Posterior vena cava (tissue), 2 donors: ENCODE data around the gene CUL7. TPM values are rescaled to one million over a fixed set of nuclear protein-coding genes. Genes with fewer than 3 reads are reported as not detected.
"Not testable (repeated sequence)": the region's sequence is repeated elsewhere in the genome, so short reads cannot be mapped to it uniquely, and the experiment has no call there.

Experiments
- DNase-seq: peaks from one replicate; pipeline ENCODE4 v3.0.0-alpha.2; 2020; ENCODE audit warnings: low spot score
- intact Hi-C, 2 donors: fragments of 100-400 bp; cut with DNase I; formaldehyde crosslinking; loops; one replicate each; pipeline versions ENCODE4 v1.14.1 to v1.14.2; 2022 to 2023
- total RNA-seq, 2 donors: library from RNA; stranded (reverse); fragmentation: NEBNext Ultra II Directional; extraction: Animal tissue kit (Norgen Biotek cat#: 25700); gene quantifications; one replicate each; pipeline ENCODE4 v1.2.1, GENCODE V29; 2021
- donor health status: DM: yes; HTN: yes; CAD: no.
- donor health status: DM: yes; HTN: yes; CAD: no.

Gene CUL7
- total RNA-seq, 2 donors from 2014 or later = 9.3 to 9.9 TPM

DNA sequence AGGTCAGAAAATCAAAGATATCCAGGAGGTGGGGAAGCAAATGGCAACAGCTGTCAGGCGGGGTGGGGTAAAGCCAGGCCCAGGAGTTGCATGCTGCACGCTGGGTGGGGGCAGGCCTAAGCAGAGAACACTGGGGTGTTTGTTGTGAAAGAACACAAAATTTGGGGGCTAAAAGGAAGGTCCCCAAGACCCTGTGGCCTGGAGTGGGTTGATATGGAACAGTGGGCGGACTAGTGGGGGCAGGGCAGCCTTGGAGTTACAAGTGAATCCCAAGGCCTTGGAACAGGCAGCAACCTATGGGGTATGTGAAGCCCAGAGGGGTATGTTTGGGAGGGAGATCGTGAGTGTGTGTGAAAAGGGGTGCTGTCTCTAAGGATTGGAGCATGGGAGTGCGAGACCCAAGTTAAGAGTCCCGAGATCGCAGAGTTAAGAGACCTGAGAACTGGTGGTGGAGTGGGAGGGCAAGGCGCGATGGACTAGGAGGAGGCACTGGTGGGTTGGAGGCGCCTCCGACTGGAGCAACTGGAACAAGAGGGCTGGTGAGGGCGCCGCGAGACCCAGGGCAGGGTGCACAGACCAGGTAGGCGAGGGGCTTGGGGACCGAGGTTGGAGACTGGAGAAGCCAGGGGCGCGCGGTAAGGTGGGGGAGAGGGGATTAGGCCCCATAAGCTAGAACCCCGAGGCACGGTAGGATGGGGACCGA lies 658 bp downstream of the CUL7 start:
- intact Hi-C loops = no loop called here
- DNase-seq = no peak

DNA sequence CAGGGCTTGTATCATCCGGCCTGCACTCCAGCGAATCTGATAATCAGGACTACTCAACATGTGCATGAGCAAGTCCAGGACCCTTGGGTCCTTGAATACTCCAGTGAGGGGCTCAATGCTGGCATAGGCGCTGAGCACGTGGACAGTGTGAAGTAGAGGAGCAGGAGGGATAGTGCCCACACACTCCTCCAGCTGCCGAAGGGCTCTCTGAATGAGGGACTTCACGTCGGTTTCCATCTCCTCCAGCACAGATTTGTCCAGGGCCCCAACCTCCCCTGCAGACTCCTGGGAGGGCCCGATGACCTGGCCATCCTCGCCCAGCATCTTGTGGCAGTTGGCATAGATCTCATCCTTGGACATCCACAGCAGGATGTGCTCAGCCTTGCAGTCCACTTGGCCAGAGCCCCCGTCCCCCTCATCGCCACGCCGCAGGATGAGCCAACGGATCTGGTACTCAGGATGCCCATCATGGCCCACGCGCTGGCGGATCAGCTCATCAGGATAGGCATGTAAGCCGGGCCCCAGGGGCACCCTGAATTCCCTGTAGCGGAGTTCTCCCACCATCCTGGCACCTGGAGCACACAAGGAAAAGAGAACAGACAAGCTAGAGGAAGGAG lies 1.3 kb downstream of the CUL7 start:
- DNase-seq = no peak
- intact Hi-C loops = no loop called here

DNA sequence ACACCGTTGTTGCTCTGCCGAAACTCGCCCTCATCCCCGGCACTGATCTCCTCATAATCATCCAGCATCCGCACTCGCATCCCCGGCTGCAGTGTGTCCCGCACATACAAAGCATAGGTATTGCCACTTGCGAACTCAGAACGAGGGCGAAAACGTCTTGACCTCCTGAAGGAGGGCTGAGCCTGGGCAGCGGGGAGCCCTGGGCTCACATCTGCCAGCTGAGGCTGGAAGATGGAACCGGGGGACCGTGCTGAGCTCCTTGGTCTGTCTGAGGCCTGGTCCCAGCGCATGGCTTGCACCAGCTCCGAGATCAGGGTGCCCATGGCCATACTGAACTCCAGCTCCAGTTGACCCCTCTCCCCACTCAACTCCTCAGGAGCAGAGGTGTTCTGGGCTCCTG lies 2.7 kb downstream of the CUL7 start:
- intact Hi-C loops = no loop called here
- DNase-seq = no peak

DNA sequence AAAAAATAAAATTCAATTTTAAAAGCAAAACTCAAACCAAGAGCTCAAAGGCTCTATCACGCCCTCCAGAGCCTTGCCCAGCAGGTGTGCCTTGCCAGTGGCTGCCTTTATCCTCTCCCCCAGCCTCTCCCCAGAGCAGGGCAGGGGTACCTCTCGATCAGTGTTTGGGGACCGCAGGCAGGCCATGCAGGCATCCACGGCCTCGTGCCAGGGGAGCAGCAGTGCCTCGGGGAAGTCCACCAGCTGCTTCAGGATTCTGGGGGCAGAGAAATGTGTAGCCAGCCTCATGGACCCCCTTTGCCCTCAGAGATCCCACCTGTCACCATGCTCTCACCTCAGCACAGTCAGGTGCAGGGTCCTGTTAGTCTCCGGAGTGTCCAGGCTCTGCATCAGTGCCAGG lies 5.7 kb downstream of the CUL7 start:
- intact Hi-C loops = no loop called here
- DNase-seq = no peak

DNA sequence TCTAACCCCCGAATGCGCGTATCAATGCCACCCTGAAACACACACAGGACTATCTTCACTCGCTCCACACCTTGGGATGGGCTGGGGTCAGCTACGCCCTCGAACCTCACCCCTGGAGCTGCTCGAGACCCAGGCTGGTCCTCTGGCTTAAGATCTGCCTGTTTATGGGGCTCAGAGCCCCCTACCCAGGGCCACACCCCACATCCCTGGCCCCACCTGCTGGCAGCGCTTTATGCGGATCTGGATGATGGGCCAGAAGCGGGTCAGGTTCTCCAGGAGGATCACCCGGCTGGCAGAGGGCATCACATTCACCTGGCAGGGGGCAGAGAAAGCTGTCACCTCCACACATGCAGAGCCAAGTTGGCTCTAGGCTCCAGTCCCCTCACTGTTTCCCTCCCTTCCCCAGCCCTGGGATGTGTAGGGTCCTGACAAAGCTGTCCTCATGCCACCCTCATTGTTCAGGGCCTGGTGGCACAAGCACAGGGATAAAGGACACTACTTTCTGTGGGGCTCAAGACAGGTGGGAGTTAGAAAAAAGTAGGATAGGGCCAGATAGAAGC lies 8.2 kb downstream of the CUL7 start:
- intact Hi-C loops = no loop called here
- no peak for DNase-seq

DNA sequence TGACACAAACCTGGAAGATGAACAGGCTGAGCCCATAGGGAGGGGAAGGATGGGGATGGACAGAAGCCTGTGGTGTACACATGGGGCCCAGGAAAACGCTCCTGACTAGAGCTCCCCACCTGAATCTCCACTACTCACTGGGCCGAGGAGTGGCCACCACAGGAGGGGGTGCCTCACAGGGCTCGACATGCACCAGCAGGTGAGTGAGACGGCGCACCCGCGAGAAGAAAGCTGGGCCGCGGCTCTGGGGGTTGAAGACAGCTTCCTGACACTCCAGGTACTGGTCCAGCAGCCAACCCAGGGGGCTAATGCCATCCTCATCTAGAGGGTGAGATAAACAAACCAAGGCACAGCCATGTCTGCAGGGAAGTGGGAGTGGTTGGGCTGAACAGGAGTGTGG lies 10.3 kb downstream of the CUL7 start:
- intact Hi-C loops = no loop called here
- no peak for DNase-seq

DNA sequence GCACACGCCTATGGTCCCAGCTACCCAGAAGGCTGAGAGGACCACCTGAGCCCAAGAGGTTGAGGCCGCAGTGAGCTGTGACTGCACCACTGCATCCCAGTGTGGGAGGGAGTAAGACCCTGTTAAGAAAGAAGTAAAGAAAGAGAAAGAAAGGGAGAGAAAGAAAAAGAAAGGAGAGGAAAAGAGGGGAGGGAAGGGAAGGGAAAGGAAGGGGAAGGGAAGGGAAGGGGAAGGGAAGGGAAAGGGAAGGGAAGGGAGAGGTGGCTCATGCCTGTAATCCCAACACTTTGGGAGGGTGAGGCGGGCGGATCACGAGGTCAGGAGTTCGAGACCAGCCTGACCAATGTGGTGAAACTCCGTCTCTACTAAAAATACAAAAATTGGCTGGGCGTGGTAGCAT lies 12.2 kb downstream of the CUL7 start:
- DNase-seq, intact Hi-C loops: not testable (repeated sequence)

DNA sequence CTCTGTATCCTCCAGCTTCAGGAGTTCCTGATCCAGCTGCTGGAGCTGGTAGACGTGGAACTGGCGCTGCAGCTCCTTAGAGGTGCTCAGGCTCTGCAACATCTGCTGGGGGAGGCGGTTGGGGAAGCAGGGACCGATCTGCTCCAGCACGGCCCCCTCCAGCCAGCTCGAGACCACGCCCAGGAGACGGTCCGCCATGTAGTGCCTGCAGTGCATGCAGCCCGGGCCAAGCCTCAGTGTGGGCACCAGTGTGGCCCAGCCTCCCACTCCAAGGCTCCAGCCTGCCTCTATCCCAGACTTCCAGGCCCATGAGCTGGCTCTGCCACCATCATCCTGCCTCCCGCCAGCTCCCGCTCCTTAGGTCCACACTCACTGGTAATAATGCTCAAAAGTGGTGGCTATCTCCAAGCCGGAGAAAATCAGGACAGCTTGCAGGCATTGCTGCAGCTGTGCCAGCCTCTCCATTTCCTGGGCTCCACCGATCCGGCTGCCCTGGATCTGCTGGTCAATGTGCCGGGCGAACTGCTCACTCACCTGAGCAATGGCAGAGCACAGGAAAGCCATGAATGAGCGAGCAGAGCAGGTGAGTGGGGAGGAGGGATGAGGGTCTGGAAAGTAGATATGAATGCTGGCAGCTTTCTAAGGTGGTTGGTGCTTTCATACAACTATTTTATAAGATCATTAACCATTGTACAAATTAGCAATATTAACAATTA lies 13.0 kb downstream of the CUL7 start:
- intact Hi-C loops = no loop called here
- DNase-seq = no peak

DNA sequence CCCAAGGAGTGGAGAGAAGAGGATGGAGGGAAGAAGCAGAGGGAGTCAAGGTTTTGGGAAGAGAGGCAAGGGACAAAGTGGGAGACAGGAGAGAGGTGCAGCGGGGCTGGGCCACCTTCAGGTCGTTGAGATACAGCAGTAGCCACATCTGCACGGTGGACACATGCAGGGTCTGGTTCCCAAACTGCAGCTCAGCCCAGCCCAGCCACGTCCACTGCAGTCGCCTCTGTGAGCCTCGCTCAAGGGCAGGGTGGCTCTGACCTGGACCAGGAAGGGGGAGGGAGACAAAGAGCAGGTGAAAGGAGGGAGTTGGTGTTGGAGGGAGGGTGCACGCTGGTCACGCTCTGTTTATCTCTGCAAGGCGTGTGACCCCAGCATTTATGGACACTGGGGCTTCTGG lies 14.9 kb downstream of the CUL7 start:
- DNase-seq = no peak
- intact Hi-C loops = no loop called here

DNA sequence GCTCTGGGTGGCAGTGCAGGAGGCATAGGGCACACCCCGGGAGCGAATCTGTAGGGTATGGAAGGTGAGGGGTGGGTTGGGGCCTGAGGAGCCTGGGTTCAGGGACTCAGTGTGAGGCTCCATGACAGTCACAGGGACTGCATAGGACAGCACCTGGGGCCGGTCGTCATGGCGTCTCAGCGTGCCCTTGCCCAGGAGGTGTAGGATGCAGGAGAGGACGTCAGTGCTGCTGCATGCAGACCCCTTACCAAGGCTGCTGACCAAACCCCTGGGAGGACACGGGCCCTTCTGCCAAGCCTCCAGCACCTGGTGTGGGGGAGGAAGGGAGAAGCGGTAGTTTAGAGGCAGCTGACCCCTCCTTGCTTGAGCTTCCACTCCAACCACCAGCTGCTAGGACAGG lies 15.9 kb downstream of the CUL7 start:
- intact Hi-C loops = no loop called here

DNA sequence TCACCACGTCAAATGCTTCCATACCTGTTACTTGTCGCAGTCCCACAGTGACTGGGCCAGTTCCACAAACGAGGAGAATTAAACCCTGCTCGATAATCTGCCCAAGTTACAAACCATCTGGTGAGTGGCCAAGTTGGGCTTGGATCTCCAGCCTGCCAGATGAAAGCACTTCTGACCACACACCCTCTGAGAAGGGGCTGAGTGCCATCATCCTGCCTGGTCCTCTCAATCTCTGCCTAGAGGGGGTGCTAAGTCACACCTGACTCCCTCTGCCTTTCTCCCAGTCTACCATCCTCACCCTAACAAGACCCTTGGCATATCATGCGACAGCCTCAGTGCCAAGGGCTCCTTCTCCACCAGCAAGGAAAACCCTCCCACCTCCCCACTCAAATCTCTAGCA lies 16.5 kb downstream of the CUL7 start:
- no peak for DNase-seq
- intact Hi-C loops = no loop called here

More for the DNA sequence above, 15.9 kb downstream of the CUL7 start:
- DNase-seq = no peak

DNA sequence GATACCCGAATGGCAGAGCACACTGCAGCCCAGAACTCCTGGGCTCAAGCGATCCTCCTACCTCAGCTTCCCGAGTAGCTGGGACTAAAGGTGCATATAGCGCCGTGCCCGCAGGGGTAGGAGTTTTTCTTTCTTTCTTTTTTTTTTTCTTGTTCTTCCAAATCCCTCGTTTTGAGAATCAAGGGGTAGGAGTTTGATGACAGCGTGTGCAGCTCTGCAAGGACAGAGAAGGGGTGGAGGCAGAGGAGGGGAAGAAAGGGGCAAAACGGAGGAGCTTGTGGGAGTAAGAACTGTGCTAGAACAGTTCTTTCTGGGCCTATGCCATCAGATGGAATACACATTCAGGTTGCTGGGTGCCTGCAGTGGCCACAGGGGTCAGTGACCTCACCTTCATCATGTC lies 16.9 kb downstream of the CUL7 start:
- DNase-seq = no peak
- intact Hi-C loops = no loop called here

DNA sequence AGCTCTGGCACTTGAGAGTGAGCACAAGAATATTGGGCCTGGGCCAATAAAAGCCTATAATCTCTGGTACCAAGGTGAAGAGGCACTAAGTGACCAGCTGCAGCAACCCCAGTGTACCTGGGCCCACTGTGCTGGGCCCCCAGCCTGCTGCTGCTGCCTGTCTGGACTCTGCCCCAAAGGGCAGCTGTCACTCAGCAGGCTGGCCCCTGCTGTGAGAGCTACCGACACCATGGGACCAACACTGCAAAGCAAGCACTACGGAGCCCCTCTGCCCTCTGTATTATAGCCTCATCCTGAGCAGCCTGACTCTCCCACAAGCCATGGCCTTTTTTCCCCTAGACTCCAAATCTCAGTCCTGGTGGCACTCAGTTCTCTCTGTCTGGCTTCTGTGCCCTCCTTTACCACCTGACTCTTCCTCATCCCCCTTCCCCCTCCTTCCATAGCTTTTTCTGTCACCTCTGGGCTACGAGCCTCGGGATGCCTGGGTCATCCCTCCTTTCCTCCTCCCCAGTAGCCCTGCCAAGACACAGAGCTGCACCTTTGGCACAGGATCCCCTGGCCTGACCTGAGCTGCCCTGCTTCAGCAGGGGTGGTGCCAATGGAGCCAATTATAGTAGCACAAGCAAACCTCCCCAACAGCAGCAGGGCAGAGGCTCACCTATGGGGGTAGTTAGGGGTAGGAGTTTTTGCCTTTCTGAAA lies 18.0 kb downstream of the CUL7 start:
- DNase-seq = no peak
- intact Hi-C loops = no loop called here

DNA sequence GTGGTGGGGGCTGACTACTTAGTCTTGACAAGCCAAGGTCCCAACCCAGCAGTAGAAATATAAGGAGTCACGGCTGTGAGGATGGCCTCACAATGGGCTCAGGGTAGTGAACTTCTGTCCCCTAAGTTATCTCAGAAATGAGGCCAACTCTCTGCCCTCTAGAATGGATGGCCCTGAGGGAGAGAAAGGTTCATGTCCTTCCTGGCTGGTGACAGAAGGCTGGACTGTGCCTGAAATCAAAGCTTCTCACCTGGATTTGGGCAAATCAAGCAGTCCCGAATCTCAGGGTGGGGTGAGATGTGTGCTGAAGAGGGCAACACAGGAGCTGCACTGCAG lies 19.5 kb downstream of the CUL7 start:
- no peak for DNase-seq

DNA sequence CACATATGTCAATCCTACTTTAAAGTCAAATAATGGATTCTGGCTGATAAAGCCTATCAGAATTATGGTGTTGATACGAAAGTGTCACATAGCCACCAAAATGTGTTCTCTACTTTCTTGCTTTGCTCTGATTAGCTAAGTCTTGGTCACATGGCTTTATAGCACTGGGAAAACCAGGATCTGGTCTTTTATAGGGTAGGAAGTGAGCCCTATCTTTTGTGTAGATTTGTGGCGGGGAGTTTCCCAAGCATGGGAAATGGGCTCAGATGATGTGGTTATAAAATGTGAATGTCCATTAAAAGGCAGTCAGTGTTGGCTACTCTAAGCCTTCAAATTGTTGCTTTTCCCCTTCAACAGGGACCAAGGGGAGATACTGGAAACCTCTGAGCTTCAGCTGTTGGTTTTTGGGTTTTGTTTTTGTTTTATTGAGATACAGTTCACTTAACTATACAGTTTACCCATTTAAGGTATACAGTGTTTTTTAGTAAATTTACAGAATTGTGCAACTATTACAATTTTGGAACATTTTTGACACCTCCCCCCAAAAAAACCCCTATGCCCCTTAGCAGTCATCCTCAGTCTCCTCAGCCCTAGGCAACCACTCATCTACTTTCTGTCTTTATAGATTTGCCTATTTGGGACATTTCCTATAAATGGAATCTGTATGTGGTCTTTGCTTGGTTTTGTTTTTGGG lies 20.0 kb downstream of the CUL7 start:
- DNase-seq = no peak
- intact Hi-C loops = no loop called here

More for the DNA sequence above, 19.5 kb downstream of the CUL7 start:
- intact Hi-C loops = no loop called here

DNA sequence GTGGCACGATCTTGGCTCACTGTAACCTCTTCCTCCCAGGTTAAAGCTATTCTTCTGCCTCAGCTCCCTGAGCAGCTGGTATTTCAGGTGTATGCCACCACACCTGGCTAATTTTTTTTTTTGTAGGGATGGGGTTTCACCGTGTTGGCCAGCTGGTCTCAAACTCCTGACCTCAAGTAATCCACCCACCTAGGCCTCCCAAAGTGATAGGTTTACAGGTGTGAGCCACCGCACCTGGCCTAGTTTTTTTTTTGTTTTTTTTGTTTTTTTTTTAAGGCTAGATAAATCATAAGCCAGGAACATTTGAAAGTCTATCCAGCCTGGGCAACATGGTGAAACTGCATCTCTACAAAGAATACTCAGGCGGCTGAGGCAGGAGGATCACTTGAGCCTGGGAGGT lies 21.3 kb downstream of the CUL7 start:
- DNase-seq = no peak

DNA sequence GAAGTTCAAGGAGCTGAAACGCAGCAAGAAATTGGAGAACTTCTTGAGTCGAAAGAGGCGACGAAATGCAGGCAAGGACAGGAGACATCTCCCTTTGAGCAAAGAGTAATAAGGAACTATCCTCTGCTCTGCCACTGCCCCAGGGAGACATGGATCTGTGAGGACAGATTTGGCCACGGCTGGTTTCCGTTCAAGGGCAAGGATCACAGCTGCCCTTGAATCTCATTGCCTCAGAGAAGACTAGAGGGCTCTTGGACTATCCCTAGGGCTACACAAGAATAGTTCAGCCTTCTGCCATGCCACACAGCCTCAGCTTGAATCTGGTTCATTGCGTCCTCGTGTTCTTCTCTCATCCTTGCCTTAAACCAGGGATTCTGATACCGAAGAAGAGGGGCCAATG lies 24.5 kb downstream of the CUL7 start:
- intact Hi-C loops = no loop called here
- DNase-seq = no peak

More for the DNA sequence above, 21.3 kb downstream of the CUL7 start:
- intact Hi-C loops = no loop called here

DNA sequence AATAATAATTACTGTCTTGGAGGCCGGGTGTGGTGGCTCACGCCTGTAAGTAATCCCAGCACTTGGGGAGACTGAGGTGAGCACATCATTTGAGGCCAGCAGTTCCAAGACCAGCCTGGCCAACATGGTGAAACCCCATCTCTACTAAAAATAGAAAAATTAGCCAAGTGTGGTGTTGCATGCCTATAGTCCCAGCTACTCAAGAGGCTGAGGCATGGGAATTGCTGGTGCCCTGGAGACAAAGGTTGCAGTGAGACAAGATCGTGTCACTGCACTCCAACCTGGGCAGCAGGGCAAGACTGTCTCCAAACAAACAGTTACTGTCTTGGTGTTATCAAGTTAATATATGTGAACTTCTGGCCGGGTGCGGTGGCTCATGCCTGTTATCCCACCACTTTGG lies 27.3 kb downstream of the CUL7 start:
- intact Hi-C loops = no loop called here
- DNase-seq = no peak

DNA sequence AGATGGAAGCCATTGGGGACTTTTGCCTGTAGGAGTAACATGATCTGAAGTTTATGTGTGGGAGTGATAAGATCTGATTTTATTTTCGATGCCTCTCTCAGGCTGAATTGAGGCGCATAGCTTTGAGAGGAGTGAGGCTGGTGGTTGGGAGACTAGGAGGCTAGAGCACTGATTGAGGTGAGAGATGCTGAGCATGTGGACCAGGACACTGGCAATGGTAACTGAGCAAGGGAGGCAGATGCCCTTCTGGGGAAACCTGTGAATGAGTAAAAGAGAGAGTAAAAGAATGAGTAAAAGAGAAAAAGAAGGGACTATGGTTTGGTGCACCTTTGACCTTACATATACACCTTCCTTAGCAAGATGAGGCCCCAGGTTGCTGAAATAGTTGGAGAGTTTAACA lies 29.2 kb downstream of the CUL7 start:
- intact Hi-C loops = no loop called here

More for the DNA sequence above, 29.2 kb downstream of the CUL7 start:
- no peak for DNase-seq
